Measurements from ENCODE around the gene NPEPL1. TPM values are rescaled to one million over a fixed set of nuclear protein-coding genes. Genes with fewer than 3 reads are reported as not detected.
"Not testable (repeated sequence)": the region's sequence is repeated elsewhere in the genome, so short reads cannot be mapped to it uniquely, and the experiment has no call there.

The NPEPL1 gene
- total RNA-seq, 2 experiments from 2014 or later = 13.6 to 15.2 TPM

DNA sequence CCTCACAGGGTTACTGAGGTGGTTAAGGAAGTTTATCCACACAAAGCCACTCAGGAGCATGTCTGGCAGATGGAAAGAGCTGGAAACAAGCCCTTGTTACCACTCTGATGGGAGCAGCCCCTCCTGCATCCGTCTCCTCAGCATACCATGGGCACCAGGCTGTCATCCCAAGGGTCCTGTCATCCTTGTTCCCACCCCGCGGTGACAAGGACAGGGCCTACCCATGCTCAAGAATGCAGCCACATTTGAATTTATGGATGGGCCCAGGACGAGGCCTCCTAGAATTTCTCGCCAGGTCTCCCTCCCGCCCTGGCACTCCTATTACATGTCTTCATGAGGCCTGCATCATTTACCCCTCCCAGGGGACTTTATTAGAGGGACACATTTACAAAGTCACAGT, 60.0 kb downstream of the NPEPL1 start:
- intact Hi-C loops (cut with DNase I, micrococcal nuclease) = no loop called here
- ChIA-PET CTCF (no interaction called here), POLR2A (no interaction called here)
- H3K36me3 Mint-ChIP-seq (ENCODE audit: low read depth) = no peaks in the 10 kb centered on the region
- no peaks in the 10 kb centered on the region for H3K4me1 Mint-ChIP-seq
- H3K27ac Mint-ChIP-seq = no peak overlapping the region
- DNase-seq = no peak
- peaks cover 16% of the 10 kb centered on the region for H3K27me3 Mint-ChIP-seq
- H3K9me3 Mint-ChIP-seq (ENCODE audit: low read depth) = no peaks in the 10 kb centered on the region
- no peak overlapping the region for H3K4me3 Mint-ChIP-seq
- ATAC-seq = no peak

- DNase-seq (no peak), ATAC-seq (no peak)
- CTCF ChIA-PET = no interaction called here
- H3K9me3 Mint-ChIP-seq (ENCODE audit: low read depth) = no peaks in the 10 kb centered on the region
- H3K4me1 Mint-ChIP-seq = no peaks in the 10 kb centered on the region
- H3K27me3 Mint-ChIP-seq = peaks cover 16% of the 10 kb centered on the region
- H3K36me3 Mint-ChIP-seq (ENCODE audit: low read depth) = no peaks in the 10 kb centered on the region
- no peak overlapping the region for H3K4me3 Mint-ChIP-seq
- H3K27ac Mint-ChIP-seq = no peak overlapping the region
- POLR2A ChIA-PET = no interaction called here
- intact Hi-C loops (cut with DNase I, micrococcal nuclease) = no loop called here
Measured at GRCh38 chr20:58753267-58753921, 60.8 kb downstream of the NPEPL1 start.

- Mint-ChIP-seq H3K27ac (no peak overlapping the region), H3K4me1 (no peaks in the 10 kb centered on the region), H3K9me3 (ENCODE audit: low read depth) (no peaks in the 10 kb centered on the region), H3K27me3 (peaks cover 14% of the 10 kb centered on the region), H3K36me3 (ENCODE audit: low read depth) (no peaks in the 10 kb centered on the region), H3K4me3 (no peak overlapping the region)
- CTCF ChIA-PET = interaction anchor here (0.6 kb wide), 1 partner anchor 12 kb away, joined by 3 read pairs; no protein-coding TSS in a partner anchor
- DNase-seq (no peak), ATAC-seq (no peak)
- POLR2A ChIA-PET = no interaction called here
- intact Hi-C loops (cut with DNase I, micrococcal nuclease) = no loop called here
Measured at GRCh38 chr20:58753922-58754551, 61.4 kb downstream of the NPEPL1 start.

- no peak for ATAC-seq
- intact Hi-C loops (cut with DNase I, micrococcal nuclease) = no loop called here
- Mint-ChIP-seq H3K27ac (no peak overlapping the region), H3K36me3 (ENCODE audit: low read depth) (no peaks in the 10 kb centered on the region), H3K9me3 (ENCODE audit: low read depth) (no peaks in the 10 kb centered on the region), H3K4me1 (no peaks in the 10 kb centered on the region), H3K27me3 (peaks cover 16% of the 10 kb centered on the region), H3K4me3 (no peak overlapping the region)
- ChIA-PET CTCF (interaction anchor here (0.6 kb wide), 1 partner anchor 11 kb away, joined by 3 read pairs; no protein-coding TSS in a partner anchor), POLR2A (no interaction called here)
- DNase-seq = no peak
Measured at GRCh38 chr20:58754584-58754983, 62.0 kb downstream of the NPEPL1 start.

GRCh38 chr20:58755062-58755697, 62.6 kb downstream of the NPEPL1 start:
- H3K9me3 Mint-ChIP-seq (ENCODE audit: low read depth) = no peaks in the 10 kb centered on the region
- CTCF ChIA-PET = no interaction called here
- intact Hi-C loops (cut with DNase I, micrococcal nuclease) = no loop called here
- H3K27me3 Mint-ChIP-seq = peaks cover 18% of the 10 kb centered on the region
- H3K4me3 Mint-ChIP-seq = no peak overlapping the region
- no peaks in the 10 kb centered on the region for H3K36me3 Mint-ChIP-seq (ENCODE audit: low read depth)
- no peak for ATAC-seq
- no peak for DNase-seq
- H3K4me1 Mint-ChIP-seq = no peaks in the 10 kb centered on the region
- no peak overlapping the region for H3K27ac Mint-ChIP-seq
- POLR2A ChIA-PET = no interaction called here

DNA sequence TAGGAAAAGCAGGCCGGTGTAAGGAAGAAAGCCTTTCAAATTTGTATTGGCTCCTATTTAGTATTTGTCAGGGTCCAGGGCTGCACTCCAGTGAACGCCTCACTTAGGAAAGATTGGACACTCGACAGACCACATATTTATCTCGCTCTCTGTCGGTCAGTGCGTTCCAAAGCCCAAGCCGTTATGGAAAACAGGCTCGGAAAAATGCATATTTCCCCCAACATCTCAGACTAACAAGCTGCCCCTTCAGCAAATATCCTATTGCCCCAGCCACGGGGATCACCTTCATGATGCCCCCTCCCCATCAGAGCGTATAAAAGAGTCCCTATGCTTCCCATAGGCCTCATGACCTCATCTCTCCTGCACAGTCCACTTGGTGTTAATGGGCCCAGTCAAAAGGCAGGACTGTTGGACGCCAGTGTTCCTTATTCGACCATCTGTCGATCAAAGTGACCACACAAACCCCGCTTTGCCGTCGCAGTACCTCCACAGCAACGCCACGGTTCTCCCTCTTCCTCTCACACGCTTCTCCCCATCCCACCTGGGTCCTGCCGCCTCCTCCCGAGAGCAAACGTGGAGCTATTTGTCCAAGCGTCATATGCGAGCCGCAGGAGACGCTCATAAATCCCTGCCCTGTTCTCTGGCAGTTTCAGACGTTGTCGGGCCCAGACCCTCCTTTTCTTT, 63.3 kb downstream of the NPEPL1 start:
- no peaks in the 10 kb centered on the region for H3K4me1 Mint-ChIP-seq
- ATAC-seq = no peak
- no peaks in the 10 kb centered on the region for H3K9me3 Mint-ChIP-seq (ENCODE audit: low read depth)
- ChIA-PET POLR2A (no interaction called here), CTCF (no interaction called here)
- no peak overlapping the region for H3K4me3 Mint-ChIP-seq
- H3K27ac Mint-ChIP-seq = no peak overlapping the region
- peaks cover 15% of the 10 kb centered on the region for H3K27me3 Mint-ChIP-seq
- H3K36me3 Mint-ChIP-seq (ENCODE audit: low read depth) = no peaks in the 10 kb centered on the region
- intact Hi-C loops (cut with DNase I, micrococcal nuclease) = no loop called here
- no peak for DNase-seq

GRCh38 chr20:58756450-58756775, 63.8 kb downstream of the NPEPL1 start:
- intact Hi-C loops (cut with DNase I, micrococcal nuclease) = no loop called here
- peaks cover 15% of the 10 kb centered on the region for H3K27me3 Mint-ChIP-seq
- H3K9me3 Mint-ChIP-seq (ENCODE audit: low read depth) = no peaks in the 10 kb centered on the region
- H3K27ac Mint-ChIP-seq = no peak overlapping the region
- H3K4me1 Mint-ChIP-seq = no peaks in the 10 kb centered on the region
- ATAC-seq (no peak), DNase-seq (no peak)
- ChIA-PET POLR2A (no interaction called here), CTCF (no interaction called here)
- no peaks in the 10 kb centered on the region for H3K36me3 Mint-ChIP-seq (ENCODE audit: low read depth)
- H3K4me3 Mint-ChIP-seq = no peak overlapping the region

GRCh38 chr20:58757647-58758046, 65.0 kb downstream of the NPEPL1 start:
- H3K4me3 Mint-ChIP-seq; H3K27ac Mint-ChIP-seq; POLR2A ChIA-PET; H3K9me3 Mint-ChIP-seq (ENCODE audit: low read depth); H3K4me1 Mint-ChIP-seq; DNase-seq; H3K36me3 Mint-ChIP-seq (ENCODE audit: low read depth); intact Hi-C loops (cut with DNase I, micrococcal nuclease); ATAC-seq: not testable (repeated sequence)
- peaks cover 15% of the 10 kb centered on the region for H3K27me3 Mint-ChIP-seq
- CTCF ChIA-PET = interaction anchor here (0.6 kb wide), 1 partner anchor 1208 kb away, joined by 3 read pairs; no protein-coding TSS in a partner anchor

DNA sequence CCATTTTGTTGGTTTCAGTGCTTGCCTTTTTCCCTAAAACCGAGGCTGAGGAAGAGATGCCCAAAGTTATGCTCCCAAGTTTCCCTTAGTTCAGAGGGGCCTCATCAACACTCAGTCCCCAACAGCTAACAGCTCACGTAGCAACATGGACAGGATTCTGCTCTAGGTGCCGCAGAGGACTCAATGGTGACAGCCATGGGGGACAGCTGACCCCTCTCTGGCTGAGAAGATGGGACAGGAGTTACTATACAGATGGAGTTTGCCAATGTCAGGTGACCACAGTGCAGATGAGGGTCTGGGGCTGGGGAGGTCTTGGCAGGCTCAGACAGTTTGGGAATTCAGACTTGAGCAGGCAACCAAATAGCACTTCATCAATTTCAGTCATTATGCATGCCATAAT, 67.3 kb downstream of the NPEPL1 start:
- no peaks in the 10 kb centered on the region for H3K4me1 Mint-ChIP-seq
- H3K9me3 Mint-ChIP-seq (ENCODE audit: low read depth) = no peaks in the 10 kb centered on the region
- DNase-seq (no peak), ATAC-seq (no peak)
- no peaks in the 10 kb centered on the region for H3K36me3 Mint-ChIP-seq (ENCODE audit: low read depth)
- no peak overlapping the region for H3K4me3 Mint-ChIP-seq
- intact Hi-C loops (cut with DNase I, micrococcal nuclease) = no loop called here
- peaks cover 21% of the 10 kb centered on the region for H3K27me3 Mint-ChIP-seq
- CTCF ChIA-PET = no interaction called here
- H3K27ac Mint-ChIP-seq = no peak overlapping the region
- POLR2A ChIA-PET = interaction anchor here (0.7 kb wide), 1 partner anchor 352 kb away, joined by 3 read pairs; no protein-coding TSS in a partner anchor

DNA sequence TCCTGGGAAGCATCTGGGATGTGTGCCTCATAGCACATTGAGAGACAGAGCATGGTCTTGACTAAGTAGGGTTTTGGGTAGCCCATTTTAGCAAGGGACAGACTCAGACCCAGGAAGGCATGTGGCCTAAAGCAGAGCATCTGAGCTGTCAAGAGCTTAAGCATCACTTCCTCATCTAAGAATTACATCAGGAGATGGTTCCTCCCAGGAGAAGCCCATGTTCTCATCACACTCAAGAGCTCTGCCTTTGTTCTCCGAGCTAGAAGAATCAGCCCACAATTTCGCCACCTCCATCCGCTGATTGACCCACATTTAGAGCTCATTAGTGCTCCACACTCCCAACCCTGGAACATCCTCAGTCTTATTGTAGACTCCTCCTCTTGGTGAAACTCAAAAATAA, 68.3 kb downstream of the NPEPL1 start:
- intact Hi-C loops (cut with DNase I, micrococcal nuclease) = no loop called here
- Mint-ChIP-seq H3K4me3 (no peak overlapping the region), H3K27me3 (peaks cover 26% of the 10 kb centered on the region), H3K4me1 (no peaks in the 10 kb centered on the region), H3K9me3 (ENCODE audit: low read depth) (no peaks in the 10 kb centered on the region), H3K27ac (no peak overlapping the region), H3K36me3 (ENCODE audit: low read depth) (no peaks in the 10 kb centered on the region)
- ChIA-PET CTCF (interaction anchor here (0.8 kb wide), 1 partner anchor 20 kb away, joined by 3 read pairs; no protein-coding TSS in a partner anchor), POLR2A (interaction anchor here (0.7 kb wide), 1 partner anchor 88 kb away, joined by 3 read pairs; no protein-coding TSS in a partner anchor)
- ATAC-seq (no peak), DNase-seq (no peak)

DNA sequence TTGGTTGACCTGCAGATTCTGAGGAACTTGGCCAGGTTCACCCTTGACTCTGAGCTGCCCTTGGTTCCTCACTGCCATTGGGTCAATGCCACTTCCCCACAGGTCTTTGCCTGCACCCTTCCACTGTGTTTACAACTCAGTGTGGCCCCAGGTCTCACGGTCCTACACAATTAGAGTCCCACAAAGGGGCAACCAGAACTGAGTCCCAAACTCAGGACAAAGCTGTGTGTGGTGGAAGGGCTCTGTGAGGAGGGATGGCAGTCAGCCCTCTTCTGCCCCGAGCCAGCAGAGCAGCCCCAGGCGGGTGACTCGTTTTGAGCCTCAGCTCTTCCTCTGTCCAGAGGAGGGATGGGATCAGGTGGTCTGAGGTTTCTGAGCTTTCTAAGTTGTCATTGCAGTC, 69.5 kb downstream of the NPEPL1 start:
- Mint-ChIP-seq H3K36me3 (ENCODE audit: low read depth) (no peaks in the 10 kb centered on the region), H3K9me3 (ENCODE audit: low read depth) (no peaks in the 10 kb centered on the region), H3K4me1 (no peaks in the 10 kb centered on the region), H3K27ac (no peak overlapping the region), H3K4me3 (no peak overlapping the region), H3K27me3 (peaks cover 31% of the 10 kb centered on the region)
- POLR2A ChIA-PET = no interaction called here
- CTCF ChIA-PET = no interaction called here
- ATAC-seq (no peak), DNase-seq (no peak)
- intact Hi-C loops (cut with DNase I, micrococcal nuclease) = no loop called here

GRCh38 chr20:58763076-58763475, 70.5 kb downstream of the NPEPL1 start:
- CTCF ChIA-PET = interaction anchor here (0.8 kb wide), 1 partner anchor 458 kb away, joined by 3 read pairs; no protein-coding TSS in a partner anchor
- H3K4me3 Mint-ChIP-seq = no peak overlapping the region
- intact Hi-C loops (cut with DNase I, micrococcal nuclease) = no loop called here

More at GRCh38 chr20:58763076-58763475, 70.5 kb downstream of the NPEPL1 start:
- no peaks in the 10 kb centered on the region for H3K36me3 Mint-ChIP-seq (ENCODE audit: low read depth)
- ATAC-seq (no peak), DNase-seq (no peak)
- H3K4me1 Mint-ChIP-seq = no peaks in the 10 kb centered on the region
- no peaks in the 10 kb centered on the region for H3K9me3 Mint-ChIP-seq (ENCODE audit: low read depth)
- POLR2A ChIA-PET = no interaction called here
- peaks cover 34% of the 10 kb centered on the region for H3K27me3 Mint-ChIP-seq
- H3K27ac Mint-ChIP-seq = no peak overlapping the region
